GM21619 (cell line): Measurements from ENCODE around the gene AGFG2.
"Not testable (repeated sequence)": the region's sequence is repeated elsewhere in the genome, so short reads cannot be mapped to it uniquely, and the experiment has no call there.

ENCODE experiments used
- ATAC-seq: cut with Tn5 transposase; IDR thresholded peaks from one replicate; pipeline ENCODE4 v1.9.1; 2021; ENCODE audit not compliant: unreplicated experiment

Gene AGFG2

DNA sequence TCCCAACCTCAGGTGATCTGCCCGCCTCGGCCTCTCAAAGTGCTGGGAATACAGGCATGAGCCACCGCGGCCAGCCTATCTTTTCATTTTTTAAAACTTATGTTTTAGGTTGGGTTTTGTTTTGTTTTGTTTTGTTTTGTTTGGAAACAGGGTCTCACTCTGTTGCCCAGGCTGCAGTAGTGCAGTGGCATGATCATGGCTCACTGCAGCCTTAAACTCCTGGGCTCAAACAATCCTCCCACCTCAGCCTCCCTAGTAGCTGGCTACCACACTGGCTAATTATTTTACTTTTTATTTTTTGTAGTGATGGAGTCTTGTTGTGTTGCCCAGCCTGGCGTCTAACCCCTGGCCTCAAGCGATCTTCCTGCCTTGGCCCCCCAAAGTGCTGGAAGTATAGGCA is 19.4 kb upstream of the AGFG2 start:
- ATAC-seq, result no peak

DNA sequence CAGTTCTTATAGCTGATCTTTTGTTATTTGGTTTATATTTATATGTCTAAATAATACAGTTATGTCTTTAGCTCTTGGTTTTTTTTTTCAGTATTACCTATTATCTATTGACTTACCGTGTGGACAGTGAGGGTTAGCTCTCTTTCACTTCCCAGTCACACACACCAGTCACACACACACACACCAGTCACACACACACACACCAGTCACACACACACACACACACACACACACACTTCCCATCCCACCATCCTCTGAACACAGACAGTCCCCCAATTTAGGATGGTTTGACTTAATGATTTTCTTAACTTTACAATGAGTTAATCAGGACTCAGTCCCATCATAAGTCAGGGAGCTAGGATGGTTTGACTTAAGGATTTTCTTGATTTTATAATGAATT is 18.9 kb upstream of the AGFG2 start:
- no peak for ATAC-seq

GRCh38 chr7:100521076-100521475 is 17.9 kb upstream of the AGFG2 start:
- no peak for ATAC-seq

GRCh38 chr7:100521909-100522593 is 17.0 kb upstream of the AGFG2 start:
- not testable (repeated sequence) for ATAC-seq

- not testable (repeated sequence) for ATAC-seq
Observed at GRCh38 chr7:100523192-100523591, 15.8 kb upstream of the AGFG2 start.

DNA sequence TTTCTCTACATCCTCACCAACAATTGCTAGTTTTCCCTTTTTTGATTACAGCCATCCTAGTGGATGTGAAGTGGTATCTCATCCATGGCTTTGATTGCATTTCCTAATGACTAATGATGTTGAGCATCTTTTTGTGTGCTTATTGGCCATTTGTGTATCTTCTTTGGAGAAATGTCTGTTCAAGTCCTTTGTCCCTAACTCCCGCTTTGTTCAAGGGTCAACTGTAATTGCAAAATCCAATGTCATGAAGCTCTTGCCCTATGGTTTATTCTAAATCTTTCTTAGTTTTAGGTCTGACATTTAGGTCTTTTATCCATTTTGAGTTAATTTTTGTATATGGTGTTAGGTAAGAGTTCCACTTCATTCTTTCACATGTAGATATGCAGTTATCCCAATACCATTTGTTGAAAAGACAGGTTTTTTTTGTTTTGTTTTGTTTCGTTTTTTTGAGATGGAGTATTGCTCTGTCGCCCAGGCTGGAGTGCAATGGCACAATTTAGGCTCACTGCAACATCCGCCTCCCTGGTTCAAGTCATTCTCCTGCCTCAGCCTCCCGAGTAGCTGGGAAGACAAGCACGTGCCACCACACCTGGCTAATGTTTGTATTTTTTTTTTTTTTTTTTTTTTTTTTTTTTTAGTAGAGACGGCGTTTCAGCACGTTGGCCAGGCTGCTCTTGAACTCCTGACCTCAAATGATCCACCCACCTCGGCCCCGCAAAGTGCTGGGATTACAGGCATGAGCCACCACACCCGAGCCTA is 10.7 kb upstream of the AGFG2 start:
- ATAC-seq, result not testable (repeated sequence)

- ATAC-seq, result no peak
Observed at GRCh38 chr7:100532165-100533022, 6.6 kb upstream of the AGFG2 start.

- ATAC-seq, result not testable (repeated sequence)
Observed at GRCh38 chr7:100535982-100536381, 3.0 kb upstream of the AGFG2 start.

DNA sequence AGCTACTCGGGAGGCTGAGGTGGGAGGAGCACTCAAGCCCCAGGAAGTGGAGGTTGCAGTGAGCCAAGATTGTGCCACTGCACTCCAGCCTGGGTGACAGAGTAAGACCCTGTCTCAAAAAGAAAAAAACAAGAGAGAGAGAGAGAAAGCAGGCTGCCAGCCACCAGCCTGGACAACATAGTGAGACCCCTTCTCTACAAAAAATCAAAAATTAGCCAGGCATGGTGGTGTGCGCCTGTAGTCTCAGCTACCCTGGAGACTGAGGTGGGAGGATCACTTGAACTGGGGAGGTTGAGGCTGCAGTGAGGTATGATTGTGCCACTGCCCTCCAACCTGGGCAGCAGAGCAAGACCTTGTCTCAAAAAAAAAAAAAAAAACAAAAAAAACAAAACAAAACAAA is 2.3 kb upstream of the AGFG2 start:
- ATAC-seq, result not testable (repeated sequence)

DNA sequence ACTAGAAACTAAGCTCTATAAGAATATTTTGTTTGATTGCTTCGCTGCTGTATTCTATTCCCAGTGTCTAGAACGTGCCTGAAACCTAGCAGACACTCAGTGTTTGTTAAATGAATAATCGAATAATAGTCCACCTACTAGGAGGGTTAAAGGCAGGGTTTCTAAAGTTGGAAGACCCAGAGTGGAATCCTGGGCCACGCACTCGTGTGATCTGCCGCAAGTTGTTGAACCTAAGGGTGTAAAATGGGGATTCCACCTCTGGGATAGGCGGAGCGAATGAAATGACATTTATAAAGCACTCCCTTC is 702 bp upstream of the AGFG2 start:
- ATAC-seq, result no peak

GRCh38 chr7:100539436-100540006 is 518 bp downstream of the AGFG2 start:
- no peak for ATAC-seq

DNA sequence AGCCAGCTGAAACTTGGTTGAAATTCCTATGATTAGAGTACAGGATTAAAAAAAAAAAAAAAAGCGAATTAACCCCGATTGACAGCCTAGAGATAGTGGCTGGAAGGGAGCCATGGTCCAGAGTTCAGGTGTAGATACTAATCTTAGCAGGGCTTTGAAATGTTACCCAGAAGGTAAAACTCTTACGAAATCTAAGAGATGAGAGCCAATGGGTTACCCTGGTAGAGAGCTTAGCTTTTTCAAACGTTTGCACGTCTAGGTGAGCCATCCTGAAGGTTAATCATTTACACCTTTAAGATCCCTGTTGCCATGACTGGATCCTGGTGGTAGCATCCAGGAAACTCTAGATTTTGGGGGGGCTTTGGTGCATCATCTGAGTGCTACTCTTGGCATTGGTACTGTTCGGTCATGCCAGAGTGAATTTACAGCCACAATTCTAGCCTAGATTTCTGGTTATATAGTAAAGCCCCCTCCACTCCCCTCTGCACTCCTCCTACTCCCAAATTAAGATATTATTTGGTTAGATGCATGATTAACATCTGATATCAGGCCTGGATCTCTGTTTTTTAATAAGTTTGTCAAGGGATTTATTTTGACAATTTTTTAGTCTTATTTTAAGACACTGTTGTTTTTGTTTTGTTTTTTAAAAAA is 1.2 kb downstream of the AGFG2 start:
- ATAC-seq, result no peak

DNA sequence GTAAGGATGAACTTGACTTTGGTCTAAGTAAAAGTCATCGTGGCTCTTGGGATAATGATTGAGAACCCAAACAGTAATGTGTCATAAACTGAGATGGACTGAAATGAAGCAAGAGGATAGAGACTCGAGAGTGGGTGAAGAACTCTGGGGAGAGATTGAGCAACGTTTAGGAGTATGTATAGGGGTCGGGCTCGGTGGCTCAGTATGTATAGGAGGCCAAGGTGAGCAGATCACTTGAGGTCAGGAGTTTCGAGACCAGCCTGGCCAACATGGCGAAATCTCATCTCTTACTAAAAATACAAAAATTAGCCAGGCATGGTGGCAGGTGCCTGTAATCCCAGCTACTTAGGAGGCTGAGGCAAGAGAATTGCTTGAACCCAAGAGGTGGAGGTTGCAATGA is 2.3 kb downstream of the AGFG2 start:
- not testable (repeated sequence) for ATAC-seq

GRCh38 chr7:100543586-100543985 is 4.6 kb downstream of the AGFG2 start:
- ATAC-seq, result no peak

GRCh38 chr7:100544386-100544785 is 5.4 kb downstream of the AGFG2 start:
- ATAC-seq, result no peak

GRCh38 chr7:100544967-100545359 is 6.0 kb downstream of the AGFG2 start:
- ATAC-seq, result no peak

DNA sequence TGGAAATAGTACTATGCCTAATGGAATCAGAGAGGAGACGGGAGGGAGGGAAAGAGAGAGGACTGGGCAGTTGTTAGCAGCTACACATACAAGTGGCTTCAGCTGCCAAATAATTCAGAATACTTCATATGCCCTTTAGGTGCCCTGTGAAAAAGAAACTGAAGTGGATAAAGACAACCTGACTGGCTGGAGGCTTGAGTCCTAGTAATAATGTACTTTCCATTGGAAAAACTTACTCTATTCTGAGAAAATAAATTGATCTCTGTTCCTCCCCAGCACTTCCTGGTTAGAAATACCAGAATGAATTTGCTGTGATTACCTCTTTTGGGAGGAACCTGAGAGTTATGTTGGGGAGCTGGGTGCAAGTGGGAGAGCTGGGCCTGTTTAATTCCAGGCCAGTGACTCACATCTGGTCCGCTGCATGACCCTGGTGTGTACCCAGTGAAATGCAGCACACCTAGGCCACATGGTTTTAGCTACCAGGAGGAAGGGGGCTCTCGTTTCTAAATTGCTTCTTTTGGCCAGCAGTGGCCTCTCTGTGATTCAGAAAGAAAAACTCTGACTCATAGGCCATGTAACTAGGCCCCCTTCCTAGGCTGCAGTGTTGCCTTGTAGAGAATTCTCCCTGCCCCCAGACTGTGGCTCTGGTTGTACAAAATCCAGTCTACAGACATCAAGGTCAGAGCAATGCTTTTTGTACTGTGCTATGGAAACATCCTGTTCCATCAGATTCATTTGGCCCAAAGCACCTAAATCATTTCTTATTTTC is 6.5 kb downstream of the AGFG2 start:
- peak; percentile 57 for ATAC-seq

DNA sequence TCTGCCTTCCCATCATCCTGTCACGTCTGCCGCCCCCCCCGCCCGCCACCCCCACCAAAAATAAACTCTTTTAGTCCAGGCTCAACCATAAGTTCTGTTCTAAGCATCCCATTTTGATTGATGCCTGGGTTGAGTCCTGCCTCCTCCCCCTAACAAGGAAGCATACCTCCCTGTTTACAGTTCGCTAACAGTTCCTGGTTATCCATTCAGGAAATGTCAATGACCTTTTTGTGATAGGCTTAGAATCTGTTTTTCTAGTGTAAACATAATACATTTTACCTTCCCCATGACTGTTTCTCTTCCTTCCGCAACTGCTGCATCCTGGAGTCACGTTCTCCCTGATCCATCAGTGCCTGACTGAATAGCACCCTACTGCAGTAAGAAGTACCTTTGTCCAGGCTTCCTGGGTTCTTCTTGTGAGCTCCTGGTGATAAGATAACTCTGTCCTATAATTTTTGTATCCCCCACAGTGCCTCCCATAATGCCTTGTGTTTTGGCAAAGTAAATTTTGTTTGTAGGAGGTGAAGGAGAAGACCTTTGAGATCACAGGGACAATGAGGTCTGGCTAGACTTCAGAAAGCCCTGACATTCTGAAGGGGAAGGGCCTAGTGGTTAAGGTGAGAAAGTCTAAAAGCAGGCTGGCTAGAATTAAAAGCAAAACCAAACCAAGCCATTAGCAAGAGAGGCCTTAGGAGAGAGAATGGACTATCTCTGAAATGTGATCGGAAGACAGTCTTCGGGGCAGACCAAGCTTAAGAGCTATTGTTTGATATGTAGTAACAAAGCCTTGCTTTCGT is 7.3 kb downstream of the AGFG2 start:
- peak; percentile 36 for ATAC-seq
